Measurements from ENCODE around the gene FAM171A2. TPM values are rescaled to one million over a fixed set of nuclear protein-coding genes. Genes with fewer than 3 reads are reported as not detected.

Gene FAM171A2
- total RNA-seq, 1 experiment from 2014 or later = 2.8 TPM

- DNase-seq (ENCODE audit: extremely low read depth, low read depth) = no peak
These were observed 54.2 kb downstream of the FAM171A2 start for GRCh38 chr17:44309472-44309871.

GRCh38 chr17:44308865-44309264 lies 54.8 kb downstream of the FAM171A2 start:
- no peak for DNase-seq (ENCODE audit: extremely low read depth, low read depth)

- DNase-seq (ENCODE audit: extremely low read depth, low read depth) = peak; percentile 67
These were observed 55.3 kb downstream of the FAM171A2 start, which contains the start of gene RUNDC3A for GRCh38 chr17:44308320-44308818. Gene RUNDC3A, plus strand, starts transcription at chr17:44308601. Its CDS starts 232 bp downstream, at chr17:44308833.

- DNase-seq (ENCODE audit: extremely low read depth, low read depth) = no peak
These were observed 56.1 kb downstream of the FAM171A2 start for GRCh38 chr17:44307387-44308186.

GRCh38 chr17:44304651-44305050 lies 59.0 kb downstream of the FAM171A2 start:
- DNase-seq (ENCODE audit: extremely low read depth, low read depth) = no peak

Small RNA genes lying within 50 kb of the gene (small RNA-seq; reads per million reads assigned to genes)
- gene RF00012 = 0 to 0.12 reads per million in 2 experiments
- 0 reads per million in 2 experiments for gene RN7SL258P
- gene RNU6-453P = 0 to 0.18 reads per million in 2 experiments

Other genes with a start within 250 kb of the FAM171A2 start
- gene HDAC5, start 240.2 kb downstream of the FAM171A2 start, total RNA-seq (2014; rRNA removed; shearing (Covaris generic)) = 6.3 and 8.9 TPM in 2 replicates
- 4.0 and 4.8 TPM in 2 replicates for gene HROB, start 221.9 kb downstream of the FAM171A2 start, total RNA-seq (2014; rRNA removed; shearing (Covaris generic))
- gene ASB16, start 193.1 kb downstream of the FAM171A2 start, total RNA-seq (2014; rRNA removed; shearing (Covaris generic)) = not detected in 2 replicates
- 28.6 and 32.6 TPM in 2 replicates for gene TMUB2, start 176.9 kb downstream of the FAM171A2 start, total RNA-seq (2014; rRNA removed; shearing (Covaris generic))
- gene ATXN7L3, start 164.0 kb downstream of the FAM171A2 start, total RNA-seq (2014; rRNA removed; shearing (Covaris generic)) = 42.0 and 44.1 TPM in 2 replicates
- gene UBTF, start 144.2 kb downstream of the FAM171A2 start, total RNA-seq (2014; rRNA removed; shearing (Covaris generic)) = 44.2 and 49.8 TPM in 2 replicates
- gene SLC4A1, start 95.7 kb downstream of the FAM171A2 start, total RNA-seq (2014; rRNA removed; shearing (Covaris generic)) = not detected in 2 replicates
- gene RUNDC3A, start 55.3 kb downstream of the FAM171A2 start, total RNA-seq (2014; rRNA removed; shearing (Covaris generic)) = not detected in 2 replicates
- 116 and 127 TPM in 2 replicates for gene SLC25A39, start 39.0 kb downstream of the FAM171A2 start, total RNA-seq (2014; rRNA removed; shearing (Covaris generic))
- 138 and 165 TPM in 2 replicates for gene GRN, start 18.6 kb downstream of the FAM171A2 start, total RNA-seq (2014; rRNA removed; shearing (Covaris generic))
- gene ITGA2B, start 25.8 kb upstream of the FAM171A2 start, total RNA-seq (2014; rRNA removed; shearing (Covaris generic)) = 7.6 and 10.2 TPM in 2 replicates
- gene GPATCH8, start 139.6 kb upstream of the FAM171A2 start, total RNA-seq (2014; rRNA removed; shearing (Covaris generic)) = 17.8 and 20.0 TPM in 2 replicates
- gene FZD2, start 193.6 kb upstream of the FAM171A2 start, total RNA-seq (2014; rRNA removed; shearing (Covaris generic)) = 1.7 and 2.0 TPM in 2 replicates

Data from NCI-H460 (cell line).